ENCODE data around the gene IGSF6.
"Not testable (repeated sequence)": the region's sequence is repeated elsewhere in the genome, so short reads cannot be mapped to it uniquely, and the experiment has no call there.

IGSF6 gene, protein sequence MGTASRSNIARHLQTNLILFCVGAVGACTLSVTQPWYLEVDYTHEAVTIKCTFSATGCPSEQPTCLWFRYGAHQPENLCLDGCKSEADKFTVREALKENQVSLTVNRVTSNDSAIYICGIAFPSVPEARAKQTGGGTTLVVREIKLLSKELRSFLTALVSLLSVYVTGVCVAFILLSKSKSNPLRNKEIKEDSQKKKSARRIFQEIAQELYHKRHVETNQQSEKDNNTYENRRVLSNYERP

GRCh38 chr16:21652453-21652852 is at the start of gene IGSF6:
IGSF6 (minus strand) TSS chr16:21652608; CDS start chr16:21652598, 10 bp downstream.
- no peak for DNase-seq (ENCODE audit: low read depth)
- no peak within 1 kb of the TSS for H3K4me3 ChIP-seq (ENCODE audit: low read depth, low read length)
- no peak for TF ChIP-seq CTCF (IDR thresholded peaks at IDR 0.05; ENCODE audit: control insufficient read depth, extremely low read depth, insufficient read depth)

DNA sequence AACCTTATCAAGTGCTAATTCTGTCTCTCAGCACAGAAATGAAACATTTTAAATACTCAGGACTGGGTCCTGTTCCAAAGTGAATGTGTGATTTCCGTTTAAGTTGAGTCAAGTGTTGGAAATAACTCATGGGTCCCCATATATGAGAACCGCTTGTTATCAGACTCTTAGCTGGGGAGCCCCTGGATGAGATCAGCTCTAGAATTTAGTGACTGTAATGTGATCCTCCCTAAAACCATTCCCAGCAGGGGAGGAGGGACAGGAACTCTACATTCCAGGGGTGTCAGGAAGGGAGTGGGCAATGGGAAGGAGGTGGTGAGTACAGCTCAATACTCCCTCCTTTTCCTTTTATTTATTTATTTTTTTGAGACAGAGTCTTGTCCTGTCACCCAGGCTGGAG is 48.9 kb upstream of the IGSF6 start:
- H3K4me3 ChIP-seq (ENCODE audit: low read depth, low read length), result no peak overlapping the region
- no peak for DNase-seq (ENCODE audit: low read depth)
- TF ChIP-seq CTCF (IDR thresholded peaks at IDR 0.05; ENCODE audit: control insufficient read depth, extremely low read depth, insufficient read depth), result no peak

DNA sequence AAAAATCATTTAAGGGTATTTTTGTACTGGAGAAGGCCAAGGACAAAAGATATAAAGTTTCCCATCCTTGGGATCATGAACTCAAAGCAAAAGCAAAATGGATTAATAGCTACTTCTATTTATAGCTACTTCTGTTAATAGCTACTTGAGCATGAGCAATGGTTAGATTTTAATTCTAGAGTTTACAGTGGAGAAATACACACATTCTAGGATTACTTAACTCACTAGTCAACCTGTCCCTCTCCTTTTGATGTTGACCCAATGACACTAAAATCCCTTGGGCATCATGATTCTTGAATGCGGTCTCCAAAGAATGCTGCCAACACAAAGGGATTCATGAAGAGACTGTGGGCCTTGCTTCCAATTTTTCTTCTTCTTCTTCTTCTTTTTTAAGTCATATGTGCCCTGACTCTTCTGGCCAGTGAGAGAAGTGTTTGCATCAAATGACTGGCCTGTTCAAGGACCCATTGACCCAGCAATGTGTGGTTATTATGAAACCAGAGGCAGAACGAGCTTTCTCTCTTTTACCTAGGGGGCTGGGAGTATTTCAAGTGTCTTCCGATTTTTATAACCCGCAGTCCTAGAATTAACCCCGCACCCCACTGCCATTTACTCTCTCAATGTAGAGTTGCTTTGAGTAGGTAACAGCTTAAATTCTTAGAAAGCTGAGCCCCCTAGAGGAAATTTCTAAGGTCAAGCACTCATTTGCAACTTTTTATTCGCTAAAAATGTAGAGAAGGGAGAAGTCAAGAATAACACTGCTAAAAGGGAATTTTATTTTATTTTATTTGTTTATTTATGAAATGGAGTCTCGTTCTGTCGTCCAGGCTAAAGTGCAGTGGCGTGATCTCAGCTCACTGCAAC is 46.0 kb upstream of the IGSF6 start:
- TF ChIP-seq CTCF (IDR thresholded peaks at IDR 0.05; ENCODE audit: control insufficient read depth, extremely low read depth, insufficient read depth), result no peak
- no peak for DNase-seq (ENCODE audit: low read depth)

DNA sequence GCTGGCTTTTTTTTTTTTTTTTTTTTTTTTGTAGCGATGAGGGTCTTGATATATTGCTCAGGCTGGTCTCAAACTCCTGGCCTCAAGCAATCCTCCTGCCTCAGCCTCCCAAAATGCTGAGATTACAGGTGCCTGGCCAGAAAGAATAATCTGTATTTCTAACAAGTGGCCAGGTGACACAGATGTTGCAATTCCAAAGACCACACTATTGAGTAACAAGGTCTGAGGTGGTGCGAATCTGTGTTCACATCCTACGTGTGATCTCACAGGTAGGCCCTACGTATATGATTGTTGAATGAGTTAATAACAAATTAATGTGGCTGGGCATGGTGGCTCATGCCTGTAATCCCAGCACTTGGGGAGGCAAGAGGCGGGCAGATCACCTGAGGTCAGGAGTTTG is 44.6 kb upstream of the IGSF6 start:
- TF ChIP-seq CTCF (IDR thresholded peaks at IDR 0.05; ENCODE audit: control insufficient read depth, extremely low read depth, insufficient read depth), result no peak
- no peak for DNase-seq (ENCODE audit: low read depth)
- no peak overlapping the region for H3K4me3 ChIP-seq (ENCODE audit: low read depth, low read length)

More for the DNA sequence above, 46.0 kb upstream of the IGSF6 start:
- H3K4me3 ChIP-seq (ENCODE audit: low read depth, low read length), result no peak overlapping the region

DNA sequence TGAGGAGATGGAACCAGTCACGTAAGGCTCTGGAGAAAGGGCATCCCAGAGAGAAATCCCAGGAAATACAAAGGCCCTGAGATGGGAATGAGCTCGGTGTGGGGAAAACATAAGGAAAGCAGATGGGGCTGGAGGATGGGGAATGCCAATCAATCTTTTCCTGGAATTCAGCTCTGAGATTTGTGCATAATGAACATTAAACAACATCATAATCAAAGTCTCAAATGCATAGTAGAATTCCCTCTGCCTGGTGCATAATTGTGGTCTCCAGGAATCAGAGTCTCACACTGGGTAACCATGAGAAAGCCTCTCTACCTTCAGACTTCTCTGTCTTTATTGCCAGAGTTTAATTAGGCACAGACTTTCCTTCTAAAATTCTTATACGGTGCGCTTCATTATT is 42.2 kb upstream of the IGSF6 start:
- no peak for DNase-seq (ENCODE audit: low read depth)
- TF ChIP-seq CTCF (IDR thresholded peaks at IDR 0.05; ENCODE audit: control insufficient read depth, extremely low read depth, insufficient read depth), result no peak
- no peak overlapping the region for H3K4me3 ChIP-seq (ENCODE audit: low read depth, low read length)

GRCh38 chr16:21690967-21691366 is 38.6 kb upstream of the IGSF6 start:
- DNase-seq (ENCODE audit: low read depth); H3K4me3 ChIP-seq (ENCODE audit: low read depth, low read length): not testable (repeated sequence)

- no peak overlapping the region for H3K4me3 ChIP-seq (ENCODE audit: low read depth, low read length)
- DNase-seq (ENCODE audit: low read depth), result no peak
- TF ChIP-seq CTCF (IDR thresholded peaks at IDR 0.05; ENCODE audit: control insufficient read depth, extremely low read depth, insufficient read depth), result no peak
Measured at GRCh38 chr16:21689107-21689506, 36.7 kb upstream of the IGSF6 start.

All from LNCaP clone FGC (cell line).